ENCODE measurements around the gene TAC3.

Gene TAC3

DNA sequence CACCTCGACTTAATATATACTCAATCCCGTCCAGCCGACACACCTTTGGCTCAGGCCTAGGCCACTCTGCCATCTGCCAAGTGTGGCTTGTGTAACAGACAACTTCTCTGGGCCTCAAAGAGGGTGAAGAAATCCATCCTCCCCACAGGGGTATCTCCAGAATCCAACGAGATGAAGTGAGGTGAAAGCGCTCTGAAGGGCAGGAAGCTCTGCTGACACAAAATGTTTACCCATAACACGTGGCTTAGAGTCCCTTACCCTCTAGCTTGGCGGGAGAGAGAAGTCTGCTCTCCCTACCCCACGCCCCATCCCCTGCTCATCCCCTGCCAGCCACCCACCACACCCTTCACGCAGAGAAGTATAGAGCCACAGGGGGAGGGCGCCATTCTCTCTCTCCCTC lies 23.0 kb downstream of the TAC3 start:
- Histone ChIP-seq H3K4me2 (ENCODE audit: low read depth, low read length, poor library complexity, severe bottlenecking) (no peak overlapping the region), H3K27me3 (ENCODE audit: insufficient read depth, low read length, poor library complexity, severe bottlenecking) (no peaks in the 10 kb centered on the region), H4K20me1 (ENCODE audit: insufficient read depth, low read length, poor library complexity, severe bottlenecking) (no peaks in the 10 kb centered on the region), H3K9me3 (ENCODE audit: insufficient read depth, low read depth, low read length) (no peaks in the 10 kb centered on the region), H3K36me3 (ENCODE audit: insufficient read depth, low read length) (no peaks in the 10 kb centered on the region; the same call in 1 of the 2 replicates), H3K4me1 (ENCODE audit: insufficient read depth, low read length, poor library complexity, severe bottlenecking) (peaks cover 12% of the 10 kb centered on the region), H3K4me3 (ENCODE audit: low read length, poor library complexity, severe bottlenecking) (no peak overlapping the region), H3K9me2 (replicated peaks; ENCODE audit: low read depth, low read length) (no peaks in the 10 kb centered on the region), H2AFZ (ENCODE audit: low read length) (no peak overlapping the region), H3K79me2 (ENCODE audit: insufficient read depth, low read length) (no peaks in the 10 kb centered on the region), H3K9ac (ENCODE audit: low read depth, low read length, poor library complexity, severe bottlenecking) (no peak overlapping the region), H3F3A (ENCODE audit: low read depth) (no peaks in the 10 kb centered on the region; the same call in 1 of the 2 replicates)
- TF ChIP-seq EZH2phosphoT487 (IDR thresholded peaks at IDR 0.05; ENCODE audit: borderline replicate concordance): no peak
- TF ChIP-seq, protein P1, sequence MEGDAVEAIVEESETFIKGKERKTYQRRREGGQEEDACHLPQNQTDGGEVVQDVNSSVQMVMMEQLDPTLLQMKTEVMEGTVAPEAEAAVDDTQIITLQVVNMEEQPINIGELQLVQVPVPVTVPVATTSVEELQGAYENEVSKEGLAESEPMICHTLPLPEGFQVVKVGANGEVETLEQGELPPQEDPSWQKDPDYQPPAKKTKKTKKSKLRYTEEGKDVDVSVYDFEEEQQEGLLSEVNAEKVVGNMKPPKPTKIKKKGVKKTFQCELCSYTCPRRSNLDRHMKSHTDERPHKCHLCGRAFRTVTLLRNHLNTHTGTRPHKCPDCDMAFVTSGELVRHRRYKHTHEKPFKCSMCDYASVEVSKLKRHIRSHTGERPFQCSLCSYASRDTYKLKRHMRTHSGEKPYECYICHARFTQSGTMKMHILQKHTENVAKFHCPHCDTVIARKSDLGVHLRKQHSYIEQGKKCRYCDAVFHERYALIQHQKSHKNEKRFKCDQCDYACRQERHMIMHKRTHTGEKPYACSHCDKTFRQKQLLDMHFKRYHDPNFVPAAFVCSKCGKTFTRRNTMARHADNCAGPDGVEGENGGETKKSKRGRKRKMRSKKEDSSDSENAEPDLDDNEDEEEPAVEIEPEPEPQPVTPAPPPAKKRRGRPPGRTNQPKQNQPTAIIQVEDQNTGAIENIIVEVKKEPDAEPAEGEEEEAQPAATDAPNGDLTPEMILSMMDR (conservative IDR thresholded peaks at IDR 0.05; ENCODE audit: low read length): no peak

DNA sequence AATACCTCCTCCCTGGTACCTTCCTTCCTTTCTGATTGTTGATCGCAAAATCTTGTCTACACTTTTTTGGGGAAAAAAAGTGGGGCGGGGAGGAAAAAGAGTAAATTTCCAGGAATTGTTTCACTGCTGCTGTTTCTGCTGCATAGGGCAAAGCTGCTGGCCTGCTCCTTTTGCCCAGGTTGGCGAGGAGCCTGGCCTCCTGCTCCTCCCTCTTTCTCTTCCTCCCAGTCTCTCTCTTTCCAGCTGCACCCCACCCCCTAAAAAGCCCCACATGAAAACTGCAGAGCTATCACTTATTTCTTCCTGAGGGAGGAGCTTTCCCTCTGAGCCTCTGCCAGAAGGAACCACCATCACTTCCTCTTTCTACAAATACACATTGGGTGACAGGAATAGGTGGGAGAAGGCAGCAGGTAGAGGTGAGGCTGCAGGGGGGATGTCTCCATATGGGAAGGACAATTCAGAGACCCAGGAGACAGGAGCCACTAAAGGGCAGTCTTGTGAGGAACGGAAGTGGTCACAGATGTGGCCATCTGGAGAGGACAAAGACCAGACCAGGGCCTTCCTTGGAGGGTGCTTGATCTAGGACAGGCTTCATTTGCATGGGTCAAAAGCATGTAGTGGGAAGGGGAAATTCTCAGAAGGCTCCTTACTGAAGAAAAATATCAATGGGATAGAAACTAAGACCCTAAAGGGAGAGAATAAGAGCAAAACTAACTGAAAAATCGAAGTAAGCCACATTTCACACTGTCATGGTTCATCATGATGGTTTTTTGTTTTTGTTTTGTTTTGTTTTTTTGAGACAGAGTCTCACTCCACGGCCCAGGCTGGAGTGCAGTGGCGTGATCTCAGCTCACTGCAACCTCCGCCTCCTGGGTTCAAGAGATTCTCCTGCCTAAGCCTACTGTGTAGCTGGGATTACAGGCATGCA lies 24.7 kb downstream of the TAC3 start:
- Histone ChIP-seq H3K9me3 (ENCODE audit: insufficient read depth, low read depth, low read length) (no peaks in the 10 kb centered on the region), H2AFZ (ENCODE audit: low read length) (peak overlapping the region; percentile 77; the same call in 1 of the 2 replicates), H3K36me3 (ENCODE audit: insufficient read depth, low read length) (no peaks in the 10 kb centered on the region), H3K27me3 (ENCODE audit: insufficient read depth, low read length, poor library complexity, severe bottlenecking) (no peaks in the 10 kb centered on the region), H3K9me2 (replicated peaks; ENCODE audit: low read depth, low read length) (no peaks in the 10 kb centered on the region), H3F3A (ENCODE audit: low read depth) (no peaks in the 10 kb centered on the region; the same call in 1 of the 2 replicates), H3K4me3 (ENCODE audit: low read length, poor library complexity, severe bottlenecking) (no peak overlapping the region), H3K4me1 (ENCODE audit: insufficient read depth, low read length, poor library complexity, severe bottlenecking) (peaks cover 16% of the 10 kb centered on the region), H4K20me1 (ENCODE audit: insufficient read depth, low read length, poor library complexity, severe bottlenecking) (no peaks in the 10 kb centered on the region), H3K4me2 (ENCODE audit: low read depth, low read length, poor library complexity, severe bottlenecking) (peak overlapping the region; percentile 46), H3K9ac (ENCODE audit: low read depth, low read length, poor library complexity, severe bottlenecking) (no peak overlapping the region), H3K79me2 (ENCODE audit: insufficient read depth, low read length) (no peaks in the 10 kb centered on the region)
- no peak for TF ChIP-seq EZH2phosphoT487 (IDR thresholded peaks at IDR 0.05; ENCODE audit: borderline replicate concordance)
- TF ChIP-seq, protein P1 (conservative IDR thresholded peaks at IDR 0.05; ENCODE audit: low read length): no peak

DNA sequence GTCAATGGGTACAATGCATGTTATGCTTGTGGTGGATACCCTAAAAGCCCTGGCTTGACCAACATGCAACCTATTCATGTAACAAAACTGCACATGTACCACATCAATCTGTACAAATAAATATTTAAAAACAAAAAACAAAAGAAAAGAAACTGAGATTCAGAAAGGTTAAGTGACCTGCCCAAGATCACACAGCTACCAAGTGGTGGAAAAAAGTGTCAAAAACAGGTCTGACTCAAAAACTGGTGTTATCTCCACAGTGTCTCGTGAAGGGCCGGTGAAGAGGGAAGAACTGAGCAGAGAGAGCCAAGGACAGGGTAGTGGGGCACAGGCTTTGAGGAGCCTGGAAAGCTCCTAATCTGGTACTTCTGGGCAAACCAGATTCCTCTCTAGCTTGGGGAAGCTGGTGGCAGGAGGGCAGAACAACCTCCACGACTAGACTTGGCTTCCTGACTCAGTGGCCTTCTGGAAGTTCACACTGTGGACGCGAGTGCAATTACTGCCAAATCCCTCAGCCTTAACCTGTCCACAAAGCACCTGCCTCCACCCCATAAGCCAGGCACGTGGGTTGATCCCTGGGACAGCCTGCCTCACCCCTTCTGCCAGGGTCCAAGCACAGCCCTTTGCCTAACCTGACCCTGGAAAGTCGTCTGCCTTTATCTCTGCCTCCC lies 25.5 kb downstream of the TAC3 start:
- no peaks in the 10 kb centered on the region for H3K36me3 ChIP-seq (ENCODE audit: insufficient read depth, low read length)
- H3K9ac ChIP-seq (ENCODE audit: low read depth, low read length, poor library complexity, severe bottlenecking): no peak overlapping the region
- H3K4me1 ChIP-seq (ENCODE audit: insufficient read depth, low read length, poor library complexity, severe bottlenecking): peaks cover 16% of the 10 kb centered on the region
- no peaks in the 10 kb centered on the region for H3K9me2 ChIP-seq (replicated peaks; ENCODE audit: low read depth, low read length)
- no peak overlapping the region for H2AFZ ChIP-seq (ENCODE audit: low read length)
- no peak overlapping the region for H3K4me3 ChIP-seq (ENCODE audit: low read length, poor library complexity, severe bottlenecking)
- H4K20me1 ChIP-seq (ENCODE audit: insufficient read depth, low read length, poor library complexity, severe bottlenecking): no peaks in the 10 kb centered on the region
- H3F3A ChIP-seq (ENCODE audit: low read depth): no peaks in the 10 kb centered on the region; the same call in 1 of the 2 replicates
- H3K27me3 ChIP-seq (ENCODE audit: insufficient read depth, low read length, poor library complexity, severe bottlenecking): no peaks in the 10 kb centered on the region
- no peak for TF ChIP-seq EZH2phosphoT487 (IDR thresholded peaks at IDR 0.05; ENCODE audit: borderline replicate concordance)
- TF ChIP-seq, protein P1 (conservative IDR thresholded peaks at IDR 0.05; ENCODE audit: low read length): no peak
- peak overlapping the region; percentile 46 for H3K4me2 ChIP-seq (ENCODE audit: low read depth, low read length, poor library complexity, severe bottlenecking)
- H3K9me3 ChIP-seq (ENCODE audit: insufficient read depth, low read depth, low read length): no peaks in the 10 kb centered on the region
- H3K79me2 ChIP-seq (ENCODE audit: insufficient read depth, low read length): no peaks in the 10 kb centered on the region

All from Loucy (cell line).